ENCODE results near the gene AK8.
A peak's percentile ranks its signal among the peaks of the same experiment; 100 is the strongest.

Gene AK8

GRCh38 chr9:132887181-132888120, 9.4 kb upstream of the AK8 start:
- no peak for DNase-seq

DNA sequence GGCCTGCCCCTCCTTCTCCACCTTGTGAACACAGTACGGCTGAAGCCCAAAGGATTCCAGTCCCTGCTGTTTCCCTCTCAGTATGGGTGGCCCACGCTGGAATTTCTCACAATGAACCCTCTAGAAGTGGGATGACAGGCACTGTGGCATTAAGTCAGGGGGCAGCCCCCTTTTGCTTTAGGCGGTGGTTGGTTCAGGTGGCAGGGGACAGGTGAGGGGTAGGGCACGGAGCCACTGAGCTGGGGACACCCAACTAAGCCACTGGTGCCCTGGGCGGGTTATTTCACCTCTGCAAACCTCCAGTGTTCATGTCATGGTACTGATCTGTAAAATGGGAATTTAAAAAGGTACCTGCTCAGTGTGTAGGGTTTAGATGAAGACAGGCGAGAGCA, 8.2 kb upstream of the AK8 start:
- DNase-seq: no peak

GRCh38 chr9:132885720-132886333, 7.7 kb upstream of the AK8 start:
- no peak for DNase-seq

DNA sequence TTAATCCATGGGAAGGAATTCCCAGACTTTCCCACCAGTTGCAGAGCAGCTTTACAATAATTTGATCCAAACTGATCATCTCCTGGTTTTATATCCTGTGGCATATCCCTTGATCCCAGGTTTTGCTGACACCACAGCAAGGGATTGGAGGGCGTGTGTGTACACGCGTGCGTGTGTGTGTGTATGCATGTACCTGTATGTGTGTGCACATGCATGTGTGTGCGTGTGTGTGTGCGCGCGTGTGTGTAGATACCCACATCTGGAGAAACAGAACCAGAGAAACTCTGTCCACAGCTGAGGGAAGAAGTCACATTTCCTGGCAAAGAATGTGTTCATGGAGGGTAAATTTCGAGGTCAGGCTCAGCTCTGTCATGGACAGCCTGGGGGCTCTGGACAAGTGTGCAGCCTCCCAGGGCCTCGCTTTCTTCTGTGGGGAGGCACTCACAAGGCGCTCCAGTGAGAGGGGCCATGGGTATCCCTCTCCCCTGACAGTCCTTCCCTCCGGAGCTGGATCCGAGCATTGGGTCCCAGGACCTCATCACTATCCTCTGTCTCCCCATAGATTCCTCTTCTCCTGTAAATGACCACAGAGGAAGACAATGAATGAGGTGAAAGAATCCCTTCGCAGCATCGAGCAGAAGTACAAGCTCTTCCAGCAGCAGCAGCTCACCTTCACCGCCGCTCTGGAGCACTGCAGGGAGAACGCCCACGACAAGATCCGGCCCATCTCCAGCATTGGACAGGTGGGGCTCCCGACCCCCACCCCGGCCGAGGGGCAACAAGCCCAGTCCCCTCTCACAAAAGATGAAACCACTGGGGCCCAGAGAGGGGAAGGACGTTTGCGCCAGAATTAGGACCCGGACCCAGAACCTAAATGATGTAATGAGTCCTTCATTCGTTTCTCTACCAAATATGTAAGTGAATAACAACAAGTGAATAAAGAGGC, 5.5 kb upstream of the AK8 start:
- DNase-seq: no peak

- no peak for DNase-seq
These were observed 4.5 kb upstream of the AK8 start for GRCh38 chr9:132882616-132883015.

- no peak for DNase-seq
These were observed 3.7 kb upstream of the AK8 start for GRCh38 chr9:132881826-132882225.

DNA sequence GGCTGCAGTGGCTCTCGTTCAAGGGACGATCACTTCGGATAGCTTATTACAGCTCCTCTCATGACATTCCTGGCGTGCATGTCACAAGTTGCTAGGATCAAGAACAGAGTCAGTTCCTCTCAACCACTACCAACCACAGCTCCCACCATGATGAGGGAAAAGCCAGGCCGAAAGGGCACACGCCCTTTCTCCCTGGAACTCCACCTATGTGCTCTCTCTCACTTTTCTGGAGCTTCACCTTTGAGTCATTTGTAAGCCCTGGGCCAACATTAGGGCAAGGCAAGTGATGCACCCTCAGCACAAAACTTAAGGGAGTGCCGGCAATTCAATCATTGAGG, 2.2 kb upstream of the AK8 start:
- no peak for DNase-seq

GRCh38 chr9:132879457-132880323, 1.6 kb upstream of the AK8 start:
- DNase-seq: no peak

- peak in 1 of 2 experiments; percentile 22 for DNase-seq
These were observed 792 bp upstream of the AK8 start, which contains the start of gene SPACA9 for GRCh38 chr9:132878695-132879456. Gene SPACA9, plus strand, starts transcription at chr9:132878898. Its CDS starts 5,050 bp downstream, at chr9:132883948.

DNA sequence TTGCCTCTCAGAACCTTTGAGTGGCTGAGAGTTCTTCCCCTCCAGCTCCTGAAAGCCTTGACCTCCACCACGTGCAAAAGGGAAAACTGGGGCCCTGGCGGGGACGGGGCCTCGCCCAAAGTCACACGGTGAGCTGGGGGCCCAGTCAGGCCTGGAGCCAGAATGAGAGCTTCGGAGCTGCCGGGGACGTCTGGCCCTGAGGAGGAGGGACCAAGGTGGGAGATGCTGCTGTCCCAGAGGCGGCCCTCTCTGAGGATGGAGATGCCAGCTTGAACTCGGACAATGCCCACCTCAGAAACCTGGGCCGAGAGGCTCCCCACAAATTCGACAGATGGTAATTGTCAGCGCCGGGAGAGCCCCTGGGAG, 643 bp downstream of the AK8 start:
- no peak for DNase-seq

GRCh38 chr9:132876849-132877248, 1.2 kb downstream of the AK8 start:
- no peak for DNase-seq

DNA sequence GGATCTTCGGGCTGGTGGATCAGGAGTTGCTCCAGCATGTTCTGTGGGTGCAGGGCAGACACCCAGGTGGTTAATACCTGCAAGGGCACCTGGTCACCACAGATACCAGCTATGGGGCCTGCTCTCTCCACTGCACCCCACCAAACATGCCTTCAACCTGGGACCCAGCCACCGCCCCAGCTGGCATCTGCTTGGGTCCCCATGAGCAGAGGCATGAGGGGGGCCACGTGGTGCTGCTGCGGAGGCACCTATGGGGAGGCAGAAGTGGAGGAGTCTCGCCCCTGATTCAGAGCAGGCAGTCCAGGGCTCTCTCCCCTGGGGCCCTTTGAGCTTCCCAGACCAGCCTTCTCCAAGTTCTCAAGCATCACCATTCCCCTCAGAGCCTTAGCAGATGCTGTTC, 2.9 kb downstream of the AK8 start:
- DNase-seq: no peak

DNA sequence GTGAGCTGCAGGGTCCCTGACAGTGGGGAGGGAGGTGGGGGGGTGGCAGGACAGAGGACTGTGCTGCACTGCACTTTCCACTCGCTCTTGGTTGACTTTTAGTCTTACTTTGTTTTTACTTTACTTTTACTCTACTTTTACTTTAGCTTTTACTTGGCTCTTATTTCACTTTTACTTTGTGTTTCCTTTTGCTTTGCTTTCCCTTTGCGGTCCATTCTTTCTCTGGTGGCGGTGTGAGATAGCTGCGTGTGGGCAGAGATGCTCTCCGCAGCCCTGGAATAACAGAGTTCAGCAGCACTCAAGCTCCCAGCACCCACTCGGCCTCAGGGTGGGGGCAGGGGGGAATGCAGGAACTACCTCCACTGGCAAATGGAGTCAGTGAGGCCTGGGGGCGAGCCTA, 4.7 kb downstream of the AK8 start:
- no peak for DNase-seq

- no peak for DNase-seq
These were observed 8.8 kb downstream of the AK8 start for GRCh38 chr9:132869266-132869665.

DNA sequence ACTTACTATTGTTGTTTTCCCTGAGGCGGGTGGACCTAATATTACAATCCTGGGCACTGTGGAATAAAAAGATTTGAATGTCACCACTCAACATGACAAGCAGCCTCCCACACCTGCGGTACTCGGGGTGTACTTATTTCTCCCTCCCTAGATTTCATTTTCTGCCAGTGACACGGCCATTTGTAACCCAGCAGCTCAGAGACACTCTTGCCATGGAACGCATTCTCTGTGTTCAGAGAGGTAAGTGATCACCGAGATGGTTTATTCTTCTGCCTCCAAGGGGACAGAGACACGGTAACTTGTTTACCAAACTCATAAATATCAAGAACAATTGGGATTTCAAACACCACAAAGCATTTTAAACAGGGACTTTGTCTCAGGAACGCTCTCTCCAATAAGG, 11.2 kb downstream of the AK8 start:
- DNase-seq: no peak

DNA sequence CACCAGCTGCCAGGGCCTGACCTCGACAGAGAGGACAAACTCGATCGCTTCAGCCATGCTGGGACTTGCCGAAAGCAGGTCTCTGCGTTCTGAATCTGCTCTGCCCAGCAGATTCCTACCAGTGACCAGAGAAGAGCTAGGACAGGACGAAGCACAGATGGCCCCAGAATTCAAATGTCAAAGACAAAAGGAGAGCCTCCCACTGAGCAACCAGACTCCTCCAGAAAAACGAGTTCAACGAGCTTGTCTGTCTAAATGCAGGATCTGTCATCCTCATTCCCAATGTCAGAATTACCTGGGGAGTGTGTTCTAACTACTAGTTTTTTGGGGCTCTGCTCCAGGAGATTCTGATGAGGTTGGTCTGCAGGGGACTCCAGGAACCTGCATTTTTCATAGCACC, 13.4 kb downstream of the AK8 start:
- no peak for DNase-seq

DNA sequence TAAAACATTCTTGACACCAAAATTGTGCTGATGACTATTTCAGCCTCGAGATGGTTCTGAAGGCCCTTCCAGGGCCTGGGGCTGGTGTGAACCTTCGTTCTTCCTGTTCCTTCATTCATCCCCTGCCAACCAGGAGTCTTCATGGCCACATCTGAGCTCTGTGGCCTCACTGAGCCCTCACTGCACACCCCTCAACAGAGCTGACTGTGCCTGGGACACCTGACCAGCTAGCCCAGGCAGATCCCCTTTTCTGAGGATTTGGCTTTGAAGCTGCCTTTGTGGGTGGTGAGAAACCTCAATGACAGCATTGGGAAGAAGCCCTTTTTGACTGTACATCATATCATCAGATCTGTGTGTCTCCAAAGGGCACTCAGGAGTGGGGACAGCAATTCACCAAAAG, 13.8 kb downstream of the AK8 start:
- DNase-seq: no peak

DNA sequence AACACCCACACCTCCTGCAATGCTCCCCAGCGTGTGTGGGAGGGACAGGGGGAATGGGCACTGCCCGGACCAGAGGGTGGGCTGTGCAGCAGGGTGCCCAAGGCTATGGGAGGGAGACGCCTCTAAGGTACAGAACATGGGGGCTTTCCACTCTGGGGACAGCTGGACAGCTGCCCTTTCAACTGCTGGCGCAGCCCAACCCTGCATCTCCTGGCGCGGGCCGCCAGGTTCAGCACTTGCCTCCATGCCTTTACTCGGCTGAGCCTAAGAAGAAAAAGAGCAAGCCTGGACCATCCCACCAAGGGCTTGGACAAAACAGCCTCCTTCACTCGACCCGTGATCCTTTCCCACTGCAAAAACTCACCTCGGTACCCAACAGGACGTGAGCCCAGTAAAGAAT, 15.0 kb downstream of the AK8 start:
- no peak for DNase-seq

- no peak for DNase-seq
These were observed 15.6 kb downstream of the AK8 start for GRCh38 chr9:132862533-132862932.

DNA sequence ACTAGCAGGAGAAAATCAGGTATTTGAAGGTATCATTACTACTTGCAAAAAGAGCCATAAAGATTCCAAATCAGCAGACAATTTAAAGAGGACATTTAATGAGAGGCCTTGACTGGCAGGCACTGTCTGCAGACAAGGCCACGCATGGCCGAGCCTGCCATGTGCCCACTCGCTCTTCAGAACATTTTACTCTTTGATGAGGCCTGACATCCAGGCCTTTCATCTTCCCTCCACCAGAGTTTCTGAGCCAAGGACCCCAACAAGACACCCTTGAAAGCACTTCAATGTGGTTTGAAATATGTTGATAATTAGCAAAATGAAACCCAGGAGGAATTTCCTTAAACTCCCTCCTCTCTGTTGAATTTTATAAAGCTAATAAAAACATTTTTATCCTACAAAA, 16.4 kb downstream of the AK8 start:
- DNase-seq: no peak

DNA sequence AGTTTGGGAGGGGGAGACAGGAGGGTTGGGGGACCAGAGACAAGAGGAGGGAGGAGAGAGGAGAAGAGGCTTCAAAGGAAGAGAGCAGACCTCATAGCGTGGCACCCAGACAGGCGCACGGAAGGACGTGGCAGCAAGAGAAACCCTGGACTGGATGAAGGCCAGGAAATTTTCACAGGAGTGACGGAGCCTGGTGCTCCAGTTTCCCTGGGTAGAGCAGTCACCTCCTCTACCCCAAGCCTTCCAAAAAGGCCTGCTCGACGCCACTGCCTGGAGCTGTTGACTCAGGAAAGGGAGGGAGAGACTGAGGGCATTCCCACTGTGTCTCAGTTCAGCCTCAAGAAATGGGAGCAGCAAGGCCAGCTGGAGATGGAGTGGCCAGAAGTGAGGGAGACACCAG, 19.3 kb downstream of the AK8 start:
- DNase-seq: no peak

All from NCI-H1930 (cell line).